PC-3 (cell line): ENCODE measurements around the gene HNF4A. TPM values are rescaled to one million over a fixed set of nuclear protein-coding genes. Genes with fewer than 3 reads are reported as not detected.
A peak's percentile ranks its signal among the peaks of the same experiment; 100 is the strongest.

Experiments
- ATAC-seq: fragments of 200-7000 bp; cut with Tn5 transposase; 2 replicates; pipeline ENCODE4 v1.9.1; 2020; ENCODE audit warnings: mild to moderate bottlenecking, moderate library complexity
- BruUV-seq: library from RNA; stranded (reverse); fragments of 400-500 nt; replicated peaks from 2 replicates; lab custom pipeline; 2021; lab: Mats Ljungman, UMichigan
- CTCF ChIA-PET: fragments of 300-600 bp; sonication (Branson Sonifier 250); formaldehyde crosslinking; loops from one replicate; lab custom pipeline; 2022; ENCODE audit warnings: antibody characterized with exemption; lab: Charles Lee
- POLR2A ChIA-PET: fragments of 300-600 bp; sonication (Branson Sonifier 250); formaldehyde crosslinking; loops from one replicate; lab custom pipeline; 2022; ENCODE audit warnings: antibody characterized with exemption; ENCODE audit not compliant: unreplicated experiment; lab: Charles Lee
- DNase-seq: peaks from one replicate; pipeline ENCODE4 v3.0.0-alpha.2; 2015
- H2AFZ ChIP-seq: fragments of 300-600 bp; sonication (generic); 2 replicates; pipeline ENCODE4 v1.6.0; 2016; ENCODE audit warnings: antibody characterized with exemption, low read length
- H3F3A ChIP-seq: fragments of 300-600 bp; sonication (generic); one replicate; pipeline ENCODE4 v1.6.0; 2017; ENCODE audit warnings: antibody characterized with exemption, low read length, control low read depth, mild to moderate bottlenecking; ENCODE audit not compliant: unreplicated experiment
- H3K27ac ChIP-seq: fragments of 300-600 bp; sonication (generic); 2 replicates; pipeline ENCODE4 v1.5.1; 2016; ENCODE audit warnings: mild to moderate bottlenecking, low read length
- H3K27me3 ChIP-seq: fragments of 300-600 bp; sonication (generic); 2 replicates; pipeline ENCODE4 v1.6.1; 2016; ENCODE audit warnings: low read length, mixed read lengths
- H3K36me3 ChIP-seq: fragments of 300-600 bp; sonication (generic); 2 replicates; pipeline ENCODE4 v1.6.1; 2016; ENCODE audit warnings: low read depth, mixed run types, low read length, mixed read lengths
- H3K4me1 ChIP-seq: fragments of 300-600 bp; sonication (generic); 2 replicates; pipeline ENCODE4 v1.5.1; 2016; ENCODE audit warnings: low read length; ENCODE audit not compliant: insufficient read depth
- H3K4me2 ChIP-seq: fragments of 300-600 bp; sonication (generic); 2 replicates; pipeline ENCODE4 v1.6.0; 2016; ENCODE audit warnings: low read length
- H3K4me3 ChIP-seq: fragments of 300-600 bp; sonication (generic); 2 replicates; pipeline ENCODE4 v1.5.1; 2016; ENCODE audit warnings: mild to moderate bottlenecking, low read length, mixed read lengths
- H3K79me2 ChIP-seq: fragments of 300-600 bp; sonication (generic); 2 replicates; pipeline ENCODE4 v1.6.1; 2017; ENCODE audit warnings: low read length, mixed read lengths
- H3K9ac ChIP-seq: fragments of 300-600 bp; sonication (generic); 2 replicates; pipeline ENCODE4 v1.6.0; 2016; ENCODE audit warnings: mild to moderate bottlenecking, low read length
- H3K9me2 ChIP-seq: fragments of 300-600 bp; sonication (generic); replicated peaks from 2 replicates; pipeline ENCODE4 v1.6.1; 2016; ENCODE audit warnings: mixed run types, low read length, mixed read lengths
- H3K9me3 ChIP-seq: fragments of 300-600 bp; sonication (generic); 2 replicates; pipeline ENCODE4 v1.6.1; 2016; ENCODE audit warnings: low read length, mixed read lengths
- H4K20me1 ChIP-seq: fragments of 300-600 bp; sonication (generic); 2 replicates; pipeline ENCODE4 v1.6.1; 2016; ENCODE audit warnings: low read length, mixed read lengths
- EZH2 ChIP-seq: fragments of 300-600 bp; sonication (generic); IDR thresholded peaks from one replicate; pipeline ENCODE4 v1.6.1; 2017; ENCODE audit warnings: antibody characterized with exemption, mild to moderate bottlenecking, low read length; ENCODE audit not compliant: unreplicated experiment
- EZH2phosphoT487 ChIP-seq: fragments of 300-600 bp; sonication (generic); IDR thresholded peaks from 2 replicates; pipeline ENCODE4 v1.6.1; 2018; ENCODE audit warnings: mild to moderate bottlenecking, antibody characterized with exemption, low read length, borderline replicate concordance
- intact Hi-C: fragments of 100-400 bp; cut with micrococcal nuclease; formaldehyde crosslinking; loops from 2 replicates; pipeline ENCODE4 v1.9.0; 2023
- total RNA-seq: library from RNA; depleted of rRNA; stranded (reverse); fragments of >200 nt; gene quantifications from 2 replicates; pipeline ENCODE4 v1.2.3, GENCODE V29; 2014
- TF ChIP-seq, protein P1 (sequence below): fragments of 300-600 bp; sonication (generic); conservative IDR thresholded peaks from 2 replicates; pipeline ENCODE4 v1.5.1; 2017; ENCODE audit warnings: antibody characterized with exemption, low read depth, mild to moderate bottlenecking, low read length

HNF4A gene
- total RNA-seq, 1 experiment from 2014 or later: not detected

- CTCF ChIA-PET: no interaction called here
These were observed 66.6 kb downstream of the HNF4A start for GRCh38 chr20:44422083-44422482.

DNA sequence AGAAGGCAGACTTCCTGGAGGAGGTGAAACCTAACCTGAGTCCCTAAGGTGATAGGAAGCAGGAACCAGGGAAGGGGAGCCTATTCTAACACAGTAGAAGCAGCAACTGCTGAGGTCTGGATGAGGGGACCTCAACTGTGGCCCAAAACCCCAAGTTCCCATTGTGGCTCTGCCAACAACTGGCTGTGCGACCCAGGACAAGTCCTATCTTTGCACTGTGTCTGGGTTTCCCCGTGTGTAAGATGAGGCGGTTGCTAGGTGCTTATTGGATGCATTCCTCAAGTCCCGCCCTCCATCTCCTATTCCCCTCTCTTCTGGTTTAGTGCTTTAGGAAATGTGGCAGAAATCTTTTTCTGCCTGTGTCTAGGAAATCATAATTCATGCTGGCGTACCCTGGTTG lies 68.0 kb downstream of the HNF4A start:
- Histone ChIP-seq H3K27me3 (no peaks in the 10 kb centered on the region; the same call in 1 of the 2 replicates), H3K9me3 (no peaks in the 10 kb centered on the region), H3K27ac (no peak overlapping the region), H3K36me3 (no peaks in the 10 kb centered on the region), H3K4me3 (no peak overlapping the region), H4K20me1 (no peaks in the 10 kb centered on the region), H3K4me2 (no peak overlapping the region), H2AFZ (no peak overlapping the region), H3K4me1 (peaks cover 6% of the 10 kb centered on the region; the same call in 1 of the 2 replicates), H3K9ac (no peak overlapping the region), H3F3A (no peaks in the 10 kb centered on the region), H3K9me2 (no peaks in the 10 kb centered on the region), H3K79me2 (no peaks in the 10 kb centered on the region)
- BruUV-seq: no TSS peak
- ChIA-PET CTCF (no interaction called here), POLR2A (no interaction called here)
- intact Hi-C loops: no loop called here
- TF ChIP-seq EZH2: no peak
- no peak for TF ChIP-seq EZH2phosphoT487
- TF ChIP-seq, protein P1, sequence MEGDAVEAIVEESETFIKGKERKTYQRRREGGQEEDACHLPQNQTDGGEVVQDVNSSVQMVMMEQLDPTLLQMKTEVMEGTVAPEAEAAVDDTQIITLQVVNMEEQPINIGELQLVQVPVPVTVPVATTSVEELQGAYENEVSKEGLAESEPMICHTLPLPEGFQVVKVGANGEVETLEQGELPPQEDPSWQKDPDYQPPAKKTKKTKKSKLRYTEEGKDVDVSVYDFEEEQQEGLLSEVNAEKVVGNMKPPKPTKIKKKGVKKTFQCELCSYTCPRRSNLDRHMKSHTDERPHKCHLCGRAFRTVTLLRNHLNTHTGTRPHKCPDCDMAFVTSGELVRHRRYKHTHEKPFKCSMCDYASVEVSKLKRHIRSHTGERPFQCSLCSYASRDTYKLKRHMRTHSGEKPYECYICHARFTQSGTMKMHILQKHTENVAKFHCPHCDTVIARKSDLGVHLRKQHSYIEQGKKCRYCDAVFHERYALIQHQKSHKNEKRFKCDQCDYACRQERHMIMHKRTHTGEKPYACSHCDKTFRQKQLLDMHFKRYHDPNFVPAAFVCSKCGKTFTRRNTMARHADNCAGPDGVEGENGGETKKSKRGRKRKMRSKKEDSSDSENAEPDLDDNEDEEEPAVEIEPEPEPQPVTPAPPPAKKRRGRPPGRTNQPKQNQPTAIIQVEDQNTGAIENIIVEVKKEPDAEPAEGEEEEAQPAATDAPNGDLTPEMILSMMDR: no peak
- ATAC-seq (no peak), DNase-seq (no peak)

More at GRCh38 chr20:44422083-44422482, 66.6 kb downstream of the HNF4A start:
- H3K27ac ChIP-seq: 0 out of 2 replicates have a peak overlapping the region, but pooled peaks have one; percentile 2
- no peaks in the 10 kb centered on the region for H3K79me2 ChIP-seq
- no peaks in the 10 kb centered on the region for H3K36me3 ChIP-seq
- no peak overlapping the region for H3K4me3 ChIP-seq
- no peaks in the 10 kb centered on the region for H3F3A ChIP-seq
- peaks cover 6% of the 10 kb centered on the region; the same call in 1 of the 2 replicates for H3K4me1 ChIP-seq
- intact Hi-C loops: no loop called here
- POLR2A ChIA-PET: no interaction called here
- H2AFZ ChIP-seq: no peak overlapping the region
- TF ChIP-seq, protein P1: no peak
- no peak for TF ChIP-seq EZH2phosphoT487
- no peaks in the 10 kb centered on the region for H3K27me3 ChIP-seq
- BruUV-seq: no TSS peak
- no peak overlapping the region for H3K9ac ChIP-seq
- DNase-seq (peak; percentile 86), ATAC-seq (peak; percentile 84)
- no peaks in the 10 kb centered on the region for H3K9me2 ChIP-seq
- H3K4me2 ChIP-seq: no peak overlapping the region
- no peaks in the 10 kb centered on the region for H4K20me1 ChIP-seq
- no peaks in the 10 kb centered on the region for H3K9me3 ChIP-seq

- Histone ChIP-seq H3K27me3 (no peaks in the 10 kb centered on the region; the same call in 1 of the 2 replicates), H3K9ac (no peak overlapping the region), H3K36me3 (no peaks in the 10 kb centered on the region), H3K79me2 (no peaks in the 10 kb centered on the region), H3K4me2 (no peak overlapping the region), H3K4me3 (no peak overlapping the region), H3K4me1 (peaks cover 6% of the 10 kb centered on the region; the same call in 1 of the 2 replicates), H4K20me1 (no peaks in the 10 kb centered on the region), H3K9me3 (no peaks in the 10 kb centered on the region), H3K9me2 (no peaks in the 10 kb centered on the region), H2AFZ (no peak overlapping the region), H3K27ac (no peak overlapping the region), H3F3A (no peaks in the 10 kb centered on the region)
- ChIA-PET POLR2A (no interaction called here), CTCF (no interaction called here)
- ATAC-seq: no peak
- no TSS peak for BruUV-seq
- TF ChIP-seq EZH2phosphoT487 (no peak), EZH2 (no peak)
- TF ChIP-seq, protein P1: no peak
- intact Hi-C loops: no loop called here
- DNase-seq: no peak
These were observed 68.6 kb downstream of the HNF4A start for GRCh38 chr20:44424039-44424495.
